ENCODE measurements around the gene EXOSC6.
A peak's percentile ranks its signal among the peaks of the same experiment; 100 is the strongest.
"Not testable (repeated sequence)": the region's sequence is repeated elsewhere in the genome, so short reads cannot be mapped to it uniquely, and the experiment has no call there.

The EXOSC6 gene
- total RNA-seq, result 15.2 to 60.5 (median 37.0) reads per million in 17 experiments

DNA sequence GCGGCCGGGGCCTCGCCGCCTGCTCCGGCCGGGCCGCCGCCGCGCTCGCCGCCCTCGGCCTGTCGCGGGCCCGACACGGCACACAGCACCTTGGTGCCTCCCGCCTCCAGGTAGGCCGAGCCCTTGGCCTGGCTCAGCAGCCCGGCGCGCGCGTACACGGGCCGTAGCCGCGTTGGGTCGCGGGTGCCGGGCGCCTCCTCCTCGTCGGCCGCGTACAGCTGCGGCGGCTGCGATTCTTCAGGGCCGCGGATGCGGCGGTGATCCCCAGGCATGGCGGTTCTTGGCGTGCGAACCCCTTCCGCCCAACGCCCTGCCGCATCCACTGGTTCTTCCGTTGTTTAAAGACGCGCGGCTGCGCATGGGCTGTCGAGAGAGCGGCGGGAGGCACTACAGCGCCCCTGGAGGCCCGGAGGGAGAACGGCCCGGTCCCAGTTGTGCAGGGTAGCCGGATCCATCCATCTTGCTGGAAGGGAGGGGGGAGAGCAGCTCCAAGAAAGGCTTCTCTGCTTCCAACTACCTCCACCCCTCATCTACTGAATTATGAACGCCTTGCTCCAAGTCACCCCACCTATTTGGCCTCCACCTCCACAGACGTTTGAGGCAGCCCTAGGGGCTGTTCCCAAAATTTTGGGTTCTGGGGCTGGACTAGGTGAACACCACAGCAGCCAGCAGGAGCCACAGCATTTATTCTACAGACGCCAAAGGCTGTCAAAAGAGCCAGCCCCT is at the start of gene EXOSC6:
TSS of gene EXOSC6 (minus strand) at position 312 of the 726 bp plus-strand sequence. CDS start at position 272, 40 bp downstream.
- peak; percentile 96 to 98 (median 97) for DNase-seq

GRCh38 chr16:70301121-70301520 is 49.4 kb upstream of the EXOSC6 start:
- no peak for DNase-seq

DNA sequence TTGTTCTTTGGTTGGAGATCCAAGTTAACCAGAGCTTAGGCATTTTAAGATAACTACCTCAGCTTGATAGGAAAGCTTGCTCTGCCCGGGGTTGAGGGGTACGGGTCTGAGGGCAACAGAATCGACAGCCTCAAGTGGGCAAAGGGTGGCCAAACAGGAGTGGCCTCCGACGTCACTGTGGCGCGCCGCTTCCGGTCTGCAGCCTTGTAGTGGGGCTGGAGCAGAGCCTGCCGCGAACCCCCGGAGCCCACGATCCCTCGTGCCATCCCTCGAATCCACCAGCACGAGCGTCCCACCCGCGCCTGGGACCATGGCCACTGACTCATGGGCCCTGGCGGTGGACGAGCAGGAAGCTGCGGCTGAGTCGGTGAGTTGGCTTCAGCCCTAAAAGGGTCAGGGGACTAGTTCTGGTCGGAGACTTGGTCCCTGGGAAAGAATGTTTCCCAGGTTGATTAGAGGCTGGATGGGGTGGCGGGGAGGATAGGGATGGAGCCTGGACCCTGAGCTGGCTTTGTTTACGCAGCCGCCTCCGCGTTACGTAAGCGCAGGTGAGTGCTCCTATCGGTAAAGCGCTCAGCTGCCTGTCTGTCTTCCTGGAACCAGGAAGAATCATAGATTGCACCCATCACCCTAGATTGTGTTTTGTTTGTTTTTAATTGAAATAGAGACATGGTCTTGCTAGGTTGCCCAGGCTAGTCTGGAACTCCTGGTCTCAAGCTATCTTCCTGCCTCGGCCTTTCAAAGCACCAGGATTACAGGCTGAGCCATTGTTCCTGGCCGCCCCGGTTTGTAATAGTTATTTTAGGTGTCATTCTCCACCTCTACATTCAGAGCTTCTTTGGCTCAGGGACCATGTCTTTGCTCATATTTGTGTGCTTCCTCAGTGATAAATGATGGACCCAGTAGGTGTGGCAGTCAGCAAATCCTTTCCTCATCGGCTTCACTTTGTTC is 47.5 kb upstream of the EXOSC6 start, which contains the start of gene DDX19B:
TSS of gene DDX19B (plus strand) at position 199 of the 951 bp plus-strand sequence. CDS start at position 311, 112 bp downstream.
- DNase-seq, result peak; percentile 84 to 92 (median 85)

DNA sequence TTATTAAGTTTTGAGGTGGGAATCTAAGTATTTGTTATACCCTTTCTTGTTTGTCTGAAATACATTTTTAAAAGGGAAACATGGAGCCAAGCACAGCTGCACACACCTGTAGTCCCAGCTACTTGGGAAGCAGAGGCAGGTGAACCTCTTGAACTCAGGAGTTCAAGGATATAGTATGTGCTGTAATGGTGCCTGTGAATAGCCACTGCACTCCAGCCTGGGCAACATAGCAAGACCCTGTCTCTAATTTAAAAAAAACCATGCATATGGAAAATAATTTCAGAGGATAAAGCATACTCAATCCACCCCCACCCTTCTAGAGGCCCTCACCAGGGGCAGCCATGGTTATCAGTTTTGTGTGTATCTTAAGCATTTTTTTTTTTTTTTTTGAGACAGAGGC is 43.9 kb upstream of the EXOSC6 start:
- DNase-seq, result no peak

DNA sequence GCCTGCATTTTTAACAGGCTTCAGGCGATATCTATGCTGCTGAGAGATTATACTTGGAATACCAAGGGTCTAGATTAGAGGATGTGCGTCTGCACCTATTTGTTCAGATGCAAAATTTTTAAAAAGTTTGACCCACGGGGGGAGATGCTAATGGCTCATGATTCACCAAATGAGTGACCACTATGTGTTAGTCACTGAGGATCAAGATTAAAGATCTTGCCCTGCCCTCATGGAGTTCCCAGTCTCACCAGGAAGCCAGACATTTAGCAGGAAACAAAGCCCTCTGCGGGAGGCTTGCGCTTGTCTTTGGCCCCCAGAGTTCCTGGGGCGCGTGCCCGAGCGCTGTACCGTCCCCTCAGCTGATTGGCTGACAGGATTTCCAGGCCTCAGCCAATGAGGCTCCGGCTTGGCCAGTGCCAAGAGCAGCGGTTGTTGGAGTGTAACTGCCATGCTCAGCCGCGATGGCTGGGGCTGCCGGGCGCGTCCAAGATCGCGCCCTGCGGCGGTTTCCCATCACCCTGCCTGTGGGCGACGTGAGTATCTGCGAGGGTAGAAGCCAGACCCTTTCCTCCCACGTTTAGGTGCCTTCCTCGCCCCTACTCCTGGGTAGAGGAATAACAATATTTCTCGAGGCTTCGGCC is 42.8 kb upstream of the EXOSC6 start:
- no peak for DNase-seq

- DNase-seq, result not testable (repeated sequence)
Measured at GRCh38 chr16:70292148-70292547, 40.4 kb upstream of the EXOSC6 start.

GRCh38 chr16:70290949-70291519 is 39.3 kb upstream of the EXOSC6 start:
- DNase-seq, result no peak

GRCh38 chr16:70289229-70290094 is 37.7 kb upstream of the EXOSC6 start, which contains the start of gene AARS1:
AARS1 (minus strand) TSS chr16:70289506; CDS start chr16:70282763, 6,743 bp downstream.
- DNase-seq, result peak; percentile 97 to 99 (median 98)

- not testable (repeated sequence) for DNase-seq
Measured at GRCh38 chr16:70287304-70287971, 35.7 kb upstream of the EXOSC6 start.

DNA sequence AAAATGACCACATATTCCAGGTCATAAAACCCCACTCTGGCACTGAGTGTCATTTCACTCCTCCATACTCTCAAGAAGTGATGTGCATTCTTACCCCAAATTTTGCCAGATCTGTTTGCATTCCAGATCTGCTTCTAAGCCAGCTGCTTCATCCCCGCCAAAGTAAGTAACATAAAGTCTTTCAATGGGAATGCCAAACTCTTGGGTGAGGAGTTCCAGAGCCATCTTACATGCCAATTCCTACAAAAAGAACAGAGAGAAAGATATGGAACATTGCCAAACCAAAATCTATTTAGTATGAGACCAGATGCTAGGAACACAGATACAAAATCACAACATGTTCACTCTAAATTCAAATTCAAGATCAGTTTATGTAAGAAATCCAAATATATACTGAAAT is 24.7 kb upstream of the EXOSC6 start:
- DNase-seq, result no peak

DNA sequence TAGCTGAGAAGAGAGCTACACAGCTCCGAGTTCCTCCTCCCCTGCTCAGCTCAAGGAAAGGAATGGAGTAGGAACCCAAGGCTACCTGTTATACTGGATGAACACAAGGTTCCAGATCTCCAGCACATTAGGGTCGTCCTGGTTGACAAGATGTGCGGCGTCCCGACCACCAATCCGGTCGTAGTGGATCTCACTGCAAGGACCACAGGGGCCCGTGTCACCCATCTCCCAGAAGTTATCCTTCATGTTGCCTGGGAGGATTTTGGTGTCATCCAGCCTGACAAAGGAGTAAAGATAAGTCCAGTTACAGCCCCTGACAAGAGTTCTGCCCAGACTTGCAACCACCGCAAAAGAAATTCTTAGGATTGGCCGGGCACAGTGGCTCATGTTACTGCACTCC is 20.0 kb upstream of the EXOSC6 start:
- DNase-seq, result no peak

GRCh38 chr16:70270176-70270575 is 18.4 kb upstream of the EXOSC6 start:
- DNase-seq, result no peak

DNA sequence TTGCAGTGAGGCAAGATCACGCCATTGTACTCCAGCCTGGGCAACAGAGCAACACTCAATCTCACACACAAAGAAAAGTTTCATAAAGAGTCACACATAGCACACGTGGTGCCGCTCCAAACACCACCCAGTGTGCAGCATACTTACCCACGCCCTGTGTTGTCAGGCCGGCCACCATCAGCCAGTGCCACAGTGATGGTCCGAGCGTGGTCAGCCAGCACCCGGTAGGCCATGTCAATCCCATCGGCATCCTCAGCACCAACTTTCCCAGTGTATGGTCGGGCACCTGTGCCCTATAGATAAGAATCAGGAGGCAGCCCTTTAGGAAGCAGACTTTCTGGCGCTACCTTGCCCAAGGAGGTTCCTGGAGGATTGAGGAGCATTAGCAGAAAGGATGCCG is 17.7 kb upstream of the EXOSC6 start:
- DNase-seq, result no peak

DNA sequence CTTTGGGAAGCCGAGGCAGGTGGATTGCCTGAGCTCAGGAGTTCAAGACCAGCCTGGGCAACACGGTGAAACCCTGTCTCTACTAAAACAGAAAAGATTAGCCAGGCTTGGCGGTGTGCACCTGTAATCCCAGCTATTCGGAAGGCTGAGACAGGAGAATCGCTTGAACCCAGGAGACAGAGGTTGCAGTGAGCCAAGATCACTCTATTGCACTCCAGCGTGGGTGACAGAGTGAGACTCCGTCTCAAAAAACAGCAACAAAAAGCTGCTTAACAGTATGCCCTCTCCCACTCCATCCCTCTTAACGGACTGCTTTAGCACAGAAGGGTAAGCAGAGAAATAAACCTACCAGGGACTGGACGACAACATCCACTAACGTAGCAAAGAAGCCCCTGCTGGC is 16.2 kb upstream of the EXOSC6 start:
- DNase-seq, result not testable (repeated sequence)

GRCh38 chr16:70267516-70267915 is 15.8 kb upstream of the EXOSC6 start:
- peak; percentile 48 to 74 (median 60) for DNase-seq

- DNase-seq, result not testable (repeated sequence)
Measured at GRCh38 chr16:70259903-70260302, 8.2 kb upstream of the EXOSC6 start.

- DNase-seq, result no peak
Measured at GRCh38 chr16:70258946-70259345, 7.2 kb upstream of the EXOSC6 start.

- no peak for DNase-seq
Measured at GRCh38 chr16:70258065-70258464, 6.3 kb upstream of the EXOSC6 start.

DNA sequence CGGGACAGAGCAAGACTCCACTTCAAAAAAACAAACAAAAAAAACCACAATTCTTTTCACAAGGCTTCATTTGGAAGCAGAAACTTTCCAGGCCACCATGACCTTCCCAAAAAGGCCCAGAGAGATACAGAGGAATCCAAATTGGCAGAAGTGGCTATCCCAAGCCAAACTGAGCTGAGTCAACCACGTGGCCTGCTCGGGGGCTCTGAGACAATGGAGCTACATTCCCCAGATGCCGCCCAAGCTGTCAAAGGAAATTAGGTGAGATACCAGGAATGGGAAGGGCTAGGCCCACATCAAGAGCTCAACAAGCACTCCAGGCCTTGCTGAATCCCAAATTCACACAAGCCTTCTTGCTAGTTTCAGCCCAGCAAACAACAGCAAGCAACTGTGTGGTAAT is 5.7 kb upstream of the EXOSC6 start:
- DNase-seq, result no peak

DNA sequence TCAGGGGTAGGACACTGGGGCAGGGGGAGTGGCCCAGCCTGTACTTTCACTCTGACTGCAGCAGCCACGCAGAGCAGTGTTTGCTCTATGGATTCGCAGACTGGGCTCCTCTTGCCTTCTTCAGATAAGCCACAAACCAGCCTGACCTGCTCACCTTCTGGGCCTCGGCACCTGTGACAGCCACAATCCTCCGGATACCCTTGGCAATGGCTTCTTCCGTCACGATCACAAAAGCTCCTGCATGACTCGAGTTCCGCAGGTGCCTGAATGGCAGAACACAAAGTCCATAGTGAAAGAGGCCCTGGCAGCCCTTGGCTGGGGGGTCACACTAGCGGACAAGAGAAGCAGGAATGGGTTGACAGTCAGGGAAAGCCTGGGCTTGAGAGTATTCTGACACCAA is 3.8 kb upstream of the EXOSC6 start:
- no peak for DNase-seq

GRCh38 chr16:70254965-70255286 is 3.2 kb upstream of the EXOSC6 start:
- no peak for DNase-seq

Measured in suppressor macrophage (primary cell).